ENCODE measurements around the gene CTBS. TPM values are rescaled to one million over a fixed set of nuclear protein-coding genes. Genes with fewer than 3 reads are reported as not detected.
A peak's percentile ranks its signal among the peaks of the same experiment; 100 is the strongest.
"Not testable (repeated sequence)": the region's sequence is repeated elsewhere in the genome, so short reads cannot be mapped to it uniquely, and the experiment has no call there.

Gene CTBS
- total RNA-seq, 1 experiment from 2014 or later, result 22.9 TPM

GRCh38 chr1:84603941-84604830, 29.9 kb upstream of the CTBS start:
- H3K27me3 ChIP-seq (replicated peaks), result no peaks in the 10 kb centered on the region
- no peaks in the 10 kb centered on the region for H3K36me3 ChIP-seq
- peak overlapping the region; percentile 34 for H3K4me3 ChIP-seq
- peaks cover 32% of the 10 kb centered on the region for H3K4me1 ChIP-seq (replicated peaks)
- peak; percentile 77 to 91 for DNase-seq (ENCODE audit: low read depth in 1 of 2, low spot score in 2 of 2)
- H3K9me3 ChIP-seq (replicated peaks), result no peaks in the 10 kb centered on the region
- H3K27ac ChIP-seq, result peak overlapping the region; percentile 61

- no peaks in the 10 kb centered on the region for H3K27me3 ChIP-seq (replicated peaks)
- peak overlapping the region; percentile 61 for H3K27ac ChIP-seq
- no peaks in the 10 kb centered on the region for H3K9me3 ChIP-seq (replicated peaks)
- DNase-seq (ENCODE audit: low read depth in 1 of 2, low spot score in 2 of 2), result peak in 1 of 2 experiments; percentile 49
- peaks cover 41% of the 10 kb centered on the region for H3K4me1 ChIP-seq (replicated peaks)
- H3K36me3 ChIP-seq, result no peaks in the 10 kb centered on the region
- peak overlapping the region; percentile 34 for H3K4me3 ChIP-seq
These were observed 29.0 kb upstream of the CTBS start for GRCh38 chr1:84603223-84603622.

- peaks cover 41% of the 10 kb centered on the region for H3K4me1 ChIP-seq (replicated peaks)
- no peaks in the 10 kb centered on the region for H3K27me3 ChIP-seq (replicated peaks)
- DNase-seq (ENCODE audit: low read depth in 1 of 2, low spot score in 2 of 2), result no peak
- no peaks in the 10 kb centered on the region for H3K9me3 ChIP-seq (replicated peaks)
- H3K4me3 ChIP-seq, result no peak overlapping the region
- no peak overlapping the region for H3K27ac ChIP-seq
- no peaks in the 10 kb centered on the region for H3K36me3 ChIP-seq
These were observed 26.6 kb upstream of the CTBS start for GRCh38 chr1:84600796-84601195.

- Histone ChIP-seq H3K4me1 (replicated peaks) (peaks cover 37% of the 10 kb centered on the region), H3K27ac (peak overlapping the region; percentile 34), H3K36me3 (no peaks in the 10 kb centered on the region), H3K4me3 (no peak overlapping the region), H3K9me3 (replicated peaks) (no peaks in the 10 kb centered on the region), H3K27me3 (replicated peaks) (no peaks in the 10 kb centered on the region)
- DNase-seq (ENCODE audit: low read depth in 1 of 2, low spot score in 2 of 2), result peak in 1 of 2 experiments; percentile 62
These were observed 24.9 kb upstream of the CTBS start for GRCh38 chr1:84598846-84599741.

GRCh38 chr1:84598418-84598817, 24.2 kb upstream of the CTBS start:
- H3K4me3 ChIP-seq, result no peak overlapping the region
- no peak overlapping the region for H3K27ac ChIP-seq
- no peaks in the 10 kb centered on the region for H3K27me3 ChIP-seq (replicated peaks)

GRCh38 chr1:84597011-84597410, 22.8 kb upstream of the CTBS start:
- Histone ChIP-seq H3K27me3 (replicated peaks) (no peaks in the 10 kb centered on the region), H3K4me3 (no peak overlapping the region), H3K27ac (no peak overlapping the region), H3K4me1 (replicated peaks) (peaks cover 21% of the 10 kb centered on the region), H3K9me3 (replicated peaks) (no peaks in the 10 kb centered on the region), H3K36me3 (no peaks in the 10 kb centered on the region)
- DNase-seq (ENCODE audit: low read depth in 1 of 2, low spot score in 2 of 2), result no peak

More at GRCh38 chr1:84598418-84598817, 24.2 kb upstream of the CTBS start:
- Histone ChIP-seq H3K9me3 (replicated peaks) (no peaks in the 10 kb centered on the region), H3K4me1 (replicated peaks) (peaks cover 30% of the 10 kb centered on the region), H3K36me3 (no peaks in the 10 kb centered on the region)
- DNase-seq (ENCODE audit: low read depth in 1 of 2, low spot score in 2 of 2), result no peak

- not testable (repeated sequence) for H3K4me3 ChIP-seq; DNase-seq (ENCODE audit: low read depth in 1 of 2, low spot score in 2 of 2)
- H3K4me1 ChIP-seq (replicated peaks), result peaks cover 17% of the 10 kb centered on the region
These were observed 20.7 kb upstream of the CTBS start for GRCh38 chr1:84594959-84595358.

GRCh38 chr1:84587099-84587498, 12.9 kb upstream of the CTBS start:
- no peak for DNase-seq (ENCODE audit: low read depth in 1 of 2, low spot score in 2 of 2)
- no peaks in the 10 kb centered on the region for H3K27me3 ChIP-seq (replicated peaks)
- H3K4me1 ChIP-seq (replicated peaks), result peaks cover 13% of the 10 kb centered on the region
- no peak overlapping the region for H3K4me3 ChIP-seq
- no peaks in the 10 kb centered on the region for H3K9me3 ChIP-seq (replicated peaks)
- H3K36me3 ChIP-seq, result no peaks in the 10 kb centered on the region
- no peak overlapping the region for H3K27ac ChIP-seq

More at GRCh38 chr1:84594959-84595358, 20.7 kb upstream of the CTBS start:
- not testable (repeated sequence) for H3K27me3 ChIP-seq (replicated peaks); H3K9me3 ChIP-seq (replicated peaks); H3K27ac ChIP-seq; H3K36me3 ChIP-seq

- DNase-seq (ENCODE audit: low read depth in 1 of 2, low spot score in 2 of 2), result no peak
- Histone ChIP-seq H3K36me3 (no peaks in the 10 kb centered on the region), H3K4me3 (no peak overlapping the region), H3K4me1 (replicated peaks) (peaks cover 13% of the 10 kb centered on the region), H3K27me3 (replicated peaks) (no peaks in the 10 kb centered on the region), H3K27ac (no peak overlapping the region), H3K9me3 (replicated peaks) (no peaks in the 10 kb centered on the region)
These were observed 11.6 kb upstream of the CTBS start for GRCh38 chr1:84585803-84586202.

- Histone ChIP-seq H3K4me1 (replicated peaks) (peaks cover 13% of the 10 kb centered on the region), H3K4me3 (no peak overlapping the region), H3K36me3 (no peaks in the 10 kb centered on the region), H3K9me3 (replicated peaks) (no peaks in the 10 kb centered on the region), H3K27me3 (replicated peaks) (no peaks in the 10 kb centered on the region), H3K27ac (no peak overlapping the region)
- no peak for DNase-seq (ENCODE audit: low read depth in 1 of 2, low spot score in 2 of 2)
These were observed 9.9 kb upstream of the CTBS start for GRCh38 chr1:84584126-84584525.

- no peak for DNase-seq (ENCODE audit: low read depth in 1 of 2, low spot score in 2 of 2)
- no peaks in the 10 kb centered on the region for H3K36me3 ChIP-seq
- H3K27ac ChIP-seq, result 0 out of 2 replicates have a peak overlapping the region, but pooled peaks have one; percentile 5
- no peaks in the 10 kb centered on the region for H3K9me3 ChIP-seq (replicated peaks)
- no peaks in the 10 kb centered on the region for H3K27me3 ChIP-seq (replicated peaks)
- no peak overlapping the region for H3K4me3 ChIP-seq
- peaks cover 13% of the 10 kb centered on the region for H3K4me1 ChIP-seq (replicated peaks)
These were observed 9.4 kb upstream of the CTBS start for GRCh38 chr1:84583648-84584047.

- H3K27ac ChIP-seq, result 0 out of 2 replicates have a peak overlapping the region, but pooled peaks have one; percentile 5
- H3K36me3 ChIP-seq, result no peaks in the 10 kb centered on the region
- H3K4me1 ChIP-seq (replicated peaks), result peaks cover 13% of the 10 kb centered on the region
- no peak overlapping the region for H3K4me3 ChIP-seq
- H3K27me3 ChIP-seq (replicated peaks), result no peaks in the 10 kb centered on the region
- DNase-seq (ENCODE audit: low read depth in 1 of 2, low spot score in 2 of 2), result peak; percentile 46 to 49
- H3K9me3 ChIP-seq (replicated peaks), result no peaks in the 10 kb centered on the region
These were observed 8.8 kb upstream of the CTBS start for GRCh38 chr1:84582802-84583587.

- Histone ChIP-seq H3K9me3 (replicated peaks) (no peaks in the 10 kb centered on the region), H3K4me3 (no peak overlapping the region), H3K27ac (no peak overlapping the region), H3K36me3 (no peaks in the 10 kb centered on the region), H3K4me1 (replicated peaks) (peaks cover 13% of the 10 kb centered on the region), H3K27me3 (replicated peaks) (no peaks in the 10 kb centered on the region)
- no peak for DNase-seq (ENCODE audit: low read depth in 1 of 2, low spot score in 2 of 2)
These were observed 7.4 kb upstream of the CTBS start for GRCh38 chr1:84581648-84582047.
